Adrenal gland (tissue), 19 donors: Measurements from ENCODE around the gene VPS29. TPM values are rescaled to one million over a fixed set of nuclear protein-coding genes. Genes with fewer than 3 reads are reported as not detected.
A peak's percentile ranks its signal among the peaks of the same experiment; 100 is the strongest.

Experiments
- DNase-seq, 7 donors: peaks; one replicate each; pipeline ENCODE4 v3.0.0-alpha.2; 2019 to 2020
- H3K27ac ChIP-seq, 5 donors: fragments of 200-600 bp; sonication (generic) in 4 of 5; 1 replicate in 3 of 5; 2 replicates in 2 of 5; pipeline versions ENCODE4 v1.5.1 to v1.8.0; 2016 to 2020; ENCODE audit warnings: mild to moderate bottlenecking in 1 of 5
- H3K27me3 ChIP-seq: fragments of 200-600 bp; 2 replicates; pipeline ENCODE4 v1.8.0; 2021
- H3K36me3 ChIP-seq, 2 donors: fragments of 200-600 bp; replicated peaks in 1 of 2; 1 replicate in 1 of 2; 2 replicates in 1 of 2; pipeline versions ENCODE4 v1.5.1 to v1.8.0; 2018 to 2022
- H3K4me1 ChIP-seq, 2 donors: fragments of 200-600 bp; replicated peaks in 1 of 2; 1 replicate in 1 of 2; 2 replicates in 1 of 2; pipeline versions ENCODE4 v1.5.1 to v1.8.0; 2018 to 2021
- H3K4me3 ChIP-seq, 4 donors: fragments of 200-600 bp; sonication (generic) in 3 of 4; one replicate each; pipeline ENCODE4 v1.5.1; 2016 to 2018
- H3K9me3 ChIP-seq, 3 donors: fragments of 200-600 bp; sonication (generic) in 1 of 3; replicated peaks in 1 of 3; 1 replicate in 2 of 3; 2 replicates in 1 of 3; pipeline versions ENCODE4 v1.5.1 to v1.8.0; 2016 to 2021
- POLR2A ChIP-seq, 2 donors: fragments of 450-650 bp; IDR thresholded peaks; one replicate each; pipeline ENCODE4 v1.6.1; 2017; ENCODE audit warnings: antibody characterized with exemption in 2 of 2, mild to moderate bottlenecking in 2 of 2, moderate library complexity in 1 of 2
- WGBS, 4 donors: extraction: QIAGEN DNeasy Blood & Tissue Kit in 2 of 4; methylation state at CpG; one replicate each; pipeline versions ENCODE4 v1.1.5 to v1.1.7; 2013 to 2017; 5-methylcytosine and 5-hydroxymethylcytosine counted together
- intact Hi-C, 2 donors: fragments of 100-400 bp; cut with DNase I; formaldehyde crosslinking; loops; one replicate each; pipeline versions ENCODE4 v1.14.1 to v1.15.0; 2022 to 2023
- long read RNA-seq, 10 donors: library from polyadenylated mRNA in 3 of 10; unstranded in 2 of 10; stranded (forward) in 1 of 10; transcript quantifications; one replicate each; pipeline ENCODE4 v2.0.0 and lab custom pipeline, GENCODE V29; 2021 to 2026
- polyA plus RNA-seq, 3 donors: library from polyadenylated mRNA; stranded (reverse); fragments of 200-250 nt in 2 of 3; fragments of 350-450 nt in 1 of 3; fragmentation: Illumina TruSeq in 1 of 3; extraction: RNeasy Lipid Tissue Mini Kit (QIAGEN cat#74804) in 1 of 3; gene quantifications; one replicate each; pipeline ENCODE4 v1.2.3, GENCODE V29; 2013 to 2014
- total RNA-seq, 9 donors: library from RNA; depleted of rRNA in 4 of 9; stranded (reverse); fragments of >200 nt in 4 of 9; fragments of 120-200 nt in 1 of 9; fragmentation: NEBNext Ultra II Directional in 1 of 9; extraction: Animal tissue kit (Norgen Biotek cat#: 25700) in 1 of 9; gene quantifications; one replicate each; pipeline versions ENCODE4 v1.1.0 to v1.2.4, GENCODE V29; 2013 to 2023
- TF ChIP-seq, protein P1 (sequence below), 6 experiments: fragments of 450-650 bp in 4 of 6; fragments of 200-600 bp in 2 of 6; sonication (generic) in 1 of 6; IDR thresholded peaks; 1 replicate in 5 of 6; 2 replicates in 1 of 6; pipeline versions ENCODE4 v1.5.1 to v1.8.0; 2016 to 2021; ENCODE audit warnings: antibody characterized with exemption in 6 of 6, mild to moderate bottlenecking in 2 of 6, moderate library complexity in 1 of 6
- donor health status: healthy with polysubstance abuse.
- donor health status: Bipolar disorder and iron deficiency.
- donor health status: DM: yes; HTN: yes; CAD: no.
- donor health status: DM: no; HTN: no; CAD: no.
- donor health status: DM: no; HTN: no; CAD: no.
- donor health status: DM: yes; HTN: yes; CAD: no.

The VPS29 gene
- total RNA-seq, result 100 to 1,000 TPM in 5 of 9 donors, 10 to 100 TPM in 4; 56.7 to 263 (median 102) TPM
- polyA plus RNA-seq, result 100 to 1,000 TPM; 119 to 200 (median 140) TPM
- long read RNA-seq, donor 1, transcript VPS29-206 (4 exons, 1,523 nt), result major isoform, 78 of 182 reads
- long read RNA-seq, donor 1, partial matches to known transcripts, result 36 of 182 reads
- long read RNA-seq, donor 1, other reads (novel, unspliced or antisense), result 61 of 182 reads
- long read RNA-seq, donor 2, transcript VPS29-206 (4 exons, 1,523 nt), result major isoform, 50 of 115 reads
- long read RNA-seq, donor 2, partial matches to known transcripts, result 30 of 115 reads
- long read RNA-seq, donor 2, other reads (novel, unspliced or antisense), result 31 of 115 reads
- long read RNA-seq, donor 3, transcript VPS29-206 (4 exons, 1,523 nt), result major isoform, 51 of 127 reads
- long read RNA-seq, donor 3, partial matches to known transcripts, result 23 of 127 reads
- long read RNA-seq, donor 3, other reads (novel, unspliced or antisense), result 47 of 127 reads
- long read RNA-seq, donor 4, transcript VPS29-206 (4 exons, 1,523 nt), result major isoform, 54 of 96 reads
- long read RNA-seq, donor 4, partial matches to known transcripts, result 4 of 96 reads
- long read RNA-seq, donor 4, other reads (novel, unspliced or antisense), result 35 of 96 reads
- long read RNA-seq, donor 5, transcript VPS29-206 (4 exons, 1,523 nt), result major isoform, 47 of 126 reads
- long read RNA-seq, donor 5, partial matches to known transcripts, result 4 of 126 reads
- long read RNA-seq, donor 5, other reads (novel, unspliced or antisense), result 75 of 126 reads
- long read RNA-seq, donor 6, transcript VPS29-206 (4 exons, 1,523 nt), result major isoform, 33 of 83 reads
- long read RNA-seq, donor 6, partial matches to known transcripts, result 6 of 83 reads
- long read RNA-seq, donor 6, other reads (novel, unspliced or antisense), result 44 of 83 reads
- long read RNA-seq, donor 7, transcript VPS29-206 (4 exons, 1,523 nt), result major isoform, 24 of 66 reads
- long read RNA-seq, donor 7, partial matches to known transcripts, result 20 of 66 reads
- long read RNA-seq, donor 7, other reads (novel, unspliced or antisense), result 20 of 66 reads
- long read RNA-seq, donor 8, transcript VPS29-206 (4 exons, 1,523 nt), result major isoform, 73 of 161 reads
- long read RNA-seq, donor 8, transcript VPS29-207 (5 exons, 818 nt), result minor isoform, 5 of 161 reads
- long read RNA-seq, donor 8, partial matches to known transcripts, result 24 of 161 reads
- long read RNA-seq, donor 8, other reads (novel, unspliced or antisense), result 55 of 161 reads
- long read RNA-seq, donor 9, transcript VPS29-206 (4 exons, 1,523 nt), result major isoform, 46 of 108 reads
- long read RNA-seq, donor 9, partial matches to known transcripts, result 17 of 108 reads
- long read RNA-seq, donor 9, other reads (novel, unspliced or antisense), result 41 of 108 reads
- long read RNA-seq, donor 10, transcript VPS29-206 (4 exons, 1,523 nt), result major isoform, 38 of 61 reads
- long read RNA-seq, donor 10, partial matches to known transcripts, result 5 of 61 reads
- long read RNA-seq, donor 10, other reads (novel, unspliced or antisense), result 17 of 61 reads

DNA sequence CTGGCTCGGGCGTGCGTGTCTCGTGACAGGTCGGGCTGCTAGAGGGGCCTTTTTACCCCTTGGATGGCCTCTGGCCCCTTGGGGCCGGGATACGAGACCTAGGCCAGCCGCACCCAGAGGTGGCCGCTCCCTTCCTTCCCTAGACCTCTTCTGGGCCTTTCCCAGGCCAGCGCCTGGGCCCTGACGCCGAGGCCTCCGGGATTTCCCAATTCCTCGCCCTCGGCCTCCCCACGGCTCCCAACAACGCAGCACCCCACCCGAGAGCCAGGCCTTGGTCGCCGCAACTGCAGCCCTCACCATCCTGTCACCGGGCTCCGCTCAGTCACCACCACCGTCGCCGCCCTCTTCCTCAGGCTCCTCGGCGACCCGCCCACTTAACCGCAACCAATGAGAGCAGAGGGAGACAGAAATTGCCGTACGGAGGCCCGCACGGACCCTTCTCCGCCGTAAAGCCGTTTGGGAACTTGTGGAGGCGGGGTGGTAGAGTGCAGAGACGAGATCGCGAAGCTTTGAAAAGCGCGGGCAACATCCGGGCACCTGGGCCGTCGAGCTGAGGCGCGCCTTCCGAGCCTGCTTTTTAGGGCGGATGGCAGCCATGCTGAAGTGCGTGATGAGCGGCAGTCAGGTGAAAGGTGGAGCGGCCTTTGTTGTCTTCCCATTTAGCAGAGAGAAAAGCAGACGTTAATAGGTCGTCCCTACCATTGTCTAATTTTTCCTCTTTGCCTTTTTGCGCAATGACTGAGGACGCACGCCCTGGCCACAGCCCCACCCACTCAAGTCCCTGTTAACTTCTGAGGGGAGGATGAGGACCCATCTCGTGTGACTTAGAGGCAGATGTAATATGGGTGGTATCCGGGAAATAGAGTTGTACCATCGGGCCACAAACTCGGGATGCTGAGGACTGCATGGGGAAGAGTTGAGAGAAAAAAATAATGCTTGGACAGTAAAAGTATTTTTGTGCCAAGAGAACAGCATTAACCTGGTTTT, at the start of gene VPS29, which contains the start of gene RAD9B:
Gene VPS29 (minus strand): TSS at position 360 of the 987 bp plus-strand sequence. CDS start 60 bp downstream, at position 300.
Gene RAD9B (plus strand): TSS at position 580 of the 987 bp plus-strand sequence. CDS start 7 bp downstream, at position 587.
- peak; percentile 98 to 99 (median 99) for DNase-seq
- TF ChIP-seq, protein P1, sequence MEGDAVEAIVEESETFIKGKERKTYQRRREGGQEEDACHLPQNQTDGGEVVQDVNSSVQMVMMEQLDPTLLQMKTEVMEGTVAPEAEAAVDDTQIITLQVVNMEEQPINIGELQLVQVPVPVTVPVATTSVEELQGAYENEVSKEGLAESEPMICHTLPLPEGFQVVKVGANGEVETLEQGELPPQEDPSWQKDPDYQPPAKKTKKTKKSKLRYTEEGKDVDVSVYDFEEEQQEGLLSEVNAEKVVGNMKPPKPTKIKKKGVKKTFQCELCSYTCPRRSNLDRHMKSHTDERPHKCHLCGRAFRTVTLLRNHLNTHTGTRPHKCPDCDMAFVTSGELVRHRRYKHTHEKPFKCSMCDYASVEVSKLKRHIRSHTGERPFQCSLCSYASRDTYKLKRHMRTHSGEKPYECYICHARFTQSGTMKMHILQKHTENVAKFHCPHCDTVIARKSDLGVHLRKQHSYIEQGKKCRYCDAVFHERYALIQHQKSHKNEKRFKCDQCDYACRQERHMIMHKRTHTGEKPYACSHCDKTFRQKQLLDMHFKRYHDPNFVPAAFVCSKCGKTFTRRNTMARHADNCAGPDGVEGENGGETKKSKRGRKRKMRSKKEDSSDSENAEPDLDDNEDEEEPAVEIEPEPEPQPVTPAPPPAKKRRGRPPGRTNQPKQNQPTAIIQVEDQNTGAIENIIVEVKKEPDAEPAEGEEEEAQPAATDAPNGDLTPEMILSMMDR (IDR thresholded peaks at IDR 0.05), result peak in 1 of 6 experiments; percentile 5
- peak; percentile 80 to 93 for TF ChIP-seq POLR2A (IDR thresholded peaks at IDR 0.05)
- H3K4me1 ChIP-seq, result peaks cover 8 to 37% of the 10 kb centered on the region in 2 donors
- no peaks in the 10 kb centered on the region for H3K36me3 ChIP-seq
- intact Hi-C loops, result no loop called here
- H3K27me3 ChIP-seq, result no peaks in the 10 kb centered on the region
- no peaks in the 10 kb centered on the region for H3K9me3 ChIP-seq
- peak within 1 kb of the TSS; percentile 29 to 93 (median 90) for H3K27ac ChIP-seq
- 6 to 15% (median 8%) methylated on average over 28 to 61 of the region's 61 CpGs for WGBS, 4 donors
- H3K4me3 ChIP-seq, result peak within 1 kb of the TSS; percentile 69 to 96 (median 87)

DNA sequence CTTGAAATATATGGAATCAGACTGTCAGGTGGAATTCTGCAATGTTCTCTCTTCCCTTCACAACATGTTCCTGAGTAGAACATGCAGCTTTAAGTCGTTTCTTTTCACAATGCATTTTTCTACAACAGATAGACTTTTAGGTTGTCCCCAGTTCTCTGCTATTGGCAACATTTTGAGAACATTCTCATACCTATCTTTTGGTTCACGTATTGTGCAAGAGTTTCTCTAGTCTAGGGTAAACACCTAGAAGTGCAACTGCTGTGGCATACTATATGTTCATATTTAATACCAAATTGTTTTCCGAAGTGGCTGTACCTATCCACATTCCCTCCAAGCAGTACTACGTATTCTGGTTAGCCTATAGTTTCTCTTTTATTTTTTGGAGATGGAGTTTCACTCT, 49.1 kb upstream of the VPS29 start:
- intact Hi-C loops, result loop anchor here (5.0 kb wide), 1 partner anchor 51 kb away; no protein-coding TSS in a partner anchor
- DNase-seq, result no peak
- Histone ChIP-seq H3K27me3 (no peaks in the 10 kb centered on the region), H3K4me3 (no peak overlapping the region), H3K36me3 (peaks cover 0 to 8% of the 10 kb centered on the region in 2 donors), H3K4me1 (peaks cover 10 to 30% of the 10 kb centered on the region in 2 donors), H3K9me3 (no peaks in the 10 kb centered on the region), H3K27ac (no peak overlapping the region)
- TF ChIP-seq, protein P1 (IDR thresholded peaks at IDR 0.05), result no peak
- no peak for TF ChIP-seq POLR2A (IDR thresholded peaks at IDR 0.05)
- WGBS, 4 donors, result 84 to 94% (median 88%) methylated on average over 4 of the region's 4 CpGs

DNA sequence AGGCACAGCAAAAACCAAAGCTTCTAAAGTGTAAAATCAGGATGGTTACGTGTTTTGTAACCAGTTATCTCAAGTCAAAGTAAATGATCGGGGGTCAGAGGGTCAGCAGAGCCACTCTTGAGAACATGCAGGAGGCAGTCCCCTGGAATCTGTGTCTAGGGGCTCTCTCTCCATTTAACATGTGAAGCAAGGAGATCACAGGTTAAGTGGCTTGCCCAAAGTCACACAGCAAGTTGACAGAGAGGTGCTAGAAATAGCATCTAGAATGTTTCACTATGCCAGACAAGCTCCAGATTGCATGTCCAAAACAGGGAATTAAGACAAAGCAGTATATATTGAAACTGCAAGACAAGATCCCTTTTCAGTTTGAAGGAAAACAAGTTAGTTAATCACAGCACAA, 47.8 kb upstream of the VPS29 start:
- Histone ChIP-seq H3K27me3 (no peaks in the 10 kb centered on the region), H3K27ac (peak overlapping the region in 2 of 5 donors; percentile 2 to 3), H3K9me3 (no peaks in the 10 kb centered on the region), H3K36me3 (peaks cover 0 to 8% of the 10 kb centered on the region in 2 donors), H3K4me1 (peaks cover 0 to 30% of the 10 kb centered on the region in 2 donors), H3K4me3 (no peak overlapping the region)
- TF ChIP-seq, protein P1 (IDR thresholded peaks at IDR 0.05), result no peak
- no peak for TF ChIP-seq POLR2A (IDR thresholded peaks at IDR 0.05)
- intact Hi-C loops, result loop anchor here (5.0 kb wide), 1 partner anchor 53 kb away; no protein-coding TSS in a partner anchor
- WGBS, 4 donors, result 82 to 88% (median 85%) methylated on average over 2 of the region's 2 CpGs
- no peak for DNase-seq
